HL-60 (cell line): ENCODE measurements around the gene AQP7.
"Not testable (repeated sequence)": the region's sequence is repeated elsewhere in the genome, so short reads cannot be mapped to it uniquely, and the experiment has no call there.

Experiments used
- GABPA ChIP-seq: IDR thresholded peaks from 2 replicates; pipeline ENCODE4 v1.6.1; 2012; ENCODE audit warnings: low read depth
- POLR2AphosphoS5 ChIP-seq: IDR thresholded peaks from 2 replicates; pipeline ENCODE4 v1.6.1; 2012; ENCODE audit warnings: low read depth
- SPI1 ChIP-seq: IDR thresholded peaks from 2 replicates; pipeline ENCODE4 v1.6.1; 2012; ENCODE audit warnings: low read depth, mild to moderate bottlenecking, borderline replicate concordance
- TF ChIP-seq, protein P1 (sequence below): IDR thresholded peaks from one replicate; pipeline ENCODE4 v1.5.1; 2011; ENCODE audit warnings: low read length, control low read depth, inconsistent platforms; ENCODE audit not compliant: insufficient read depth
- TF ChIP-seq, protein P2 (sequence below): IDR thresholded peaks from 2 replicates; pipeline ENCODE4 v1.6.1; 2012; ENCODE audit warnings: low read depth; ENCODE audit not compliant: insufficient replicate concordance

DNA sequence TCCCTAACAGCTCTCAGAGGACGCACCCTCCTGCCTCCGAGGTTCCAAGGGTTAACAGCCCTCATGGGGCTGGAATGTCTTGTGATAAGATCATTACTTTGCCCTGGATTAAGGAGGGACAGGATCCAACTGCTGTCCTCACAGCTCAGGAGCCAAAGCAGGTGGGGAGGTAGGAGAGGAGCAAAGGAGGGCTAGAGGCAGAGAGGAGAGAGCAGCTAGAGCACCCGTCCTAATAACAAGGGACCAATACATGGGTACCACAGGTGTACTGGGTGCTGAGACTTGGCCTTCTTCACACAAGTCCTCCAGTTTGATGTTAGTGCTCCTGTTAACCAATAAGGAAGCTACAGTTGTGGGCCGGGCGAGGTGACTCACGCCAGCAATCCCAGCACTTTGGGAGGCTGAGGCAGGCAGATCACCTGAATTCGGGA lies 9.8 kb downstream of the AQP7 start:
- not testable (repeated sequence) for TF ChIP-seq POLR2AphosphoS5, GABPA, SPI1
- TF ChIP-seq, protein P1, sequence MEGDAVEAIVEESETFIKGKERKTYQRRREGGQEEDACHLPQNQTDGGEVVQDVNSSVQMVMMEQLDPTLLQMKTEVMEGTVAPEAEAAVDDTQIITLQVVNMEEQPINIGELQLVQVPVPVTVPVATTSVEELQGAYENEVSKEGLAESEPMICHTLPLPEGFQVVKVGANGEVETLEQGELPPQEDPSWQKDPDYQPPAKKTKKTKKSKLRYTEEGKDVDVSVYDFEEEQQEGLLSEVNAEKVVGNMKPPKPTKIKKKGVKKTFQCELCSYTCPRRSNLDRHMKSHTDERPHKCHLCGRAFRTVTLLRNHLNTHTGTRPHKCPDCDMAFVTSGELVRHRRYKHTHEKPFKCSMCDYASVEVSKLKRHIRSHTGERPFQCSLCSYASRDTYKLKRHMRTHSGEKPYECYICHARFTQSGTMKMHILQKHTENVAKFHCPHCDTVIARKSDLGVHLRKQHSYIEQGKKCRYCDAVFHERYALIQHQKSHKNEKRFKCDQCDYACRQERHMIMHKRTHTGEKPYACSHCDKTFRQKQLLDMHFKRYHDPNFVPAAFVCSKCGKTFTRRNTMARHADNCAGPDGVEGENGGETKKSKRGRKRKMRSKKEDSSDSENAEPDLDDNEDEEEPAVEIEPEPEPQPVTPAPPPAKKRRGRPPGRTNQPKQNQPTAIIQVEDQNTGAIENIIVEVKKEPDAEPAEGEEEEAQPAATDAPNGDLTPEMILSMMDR: not testable (repeated sequence)
- TF ChIP-seq, protein P2, sequence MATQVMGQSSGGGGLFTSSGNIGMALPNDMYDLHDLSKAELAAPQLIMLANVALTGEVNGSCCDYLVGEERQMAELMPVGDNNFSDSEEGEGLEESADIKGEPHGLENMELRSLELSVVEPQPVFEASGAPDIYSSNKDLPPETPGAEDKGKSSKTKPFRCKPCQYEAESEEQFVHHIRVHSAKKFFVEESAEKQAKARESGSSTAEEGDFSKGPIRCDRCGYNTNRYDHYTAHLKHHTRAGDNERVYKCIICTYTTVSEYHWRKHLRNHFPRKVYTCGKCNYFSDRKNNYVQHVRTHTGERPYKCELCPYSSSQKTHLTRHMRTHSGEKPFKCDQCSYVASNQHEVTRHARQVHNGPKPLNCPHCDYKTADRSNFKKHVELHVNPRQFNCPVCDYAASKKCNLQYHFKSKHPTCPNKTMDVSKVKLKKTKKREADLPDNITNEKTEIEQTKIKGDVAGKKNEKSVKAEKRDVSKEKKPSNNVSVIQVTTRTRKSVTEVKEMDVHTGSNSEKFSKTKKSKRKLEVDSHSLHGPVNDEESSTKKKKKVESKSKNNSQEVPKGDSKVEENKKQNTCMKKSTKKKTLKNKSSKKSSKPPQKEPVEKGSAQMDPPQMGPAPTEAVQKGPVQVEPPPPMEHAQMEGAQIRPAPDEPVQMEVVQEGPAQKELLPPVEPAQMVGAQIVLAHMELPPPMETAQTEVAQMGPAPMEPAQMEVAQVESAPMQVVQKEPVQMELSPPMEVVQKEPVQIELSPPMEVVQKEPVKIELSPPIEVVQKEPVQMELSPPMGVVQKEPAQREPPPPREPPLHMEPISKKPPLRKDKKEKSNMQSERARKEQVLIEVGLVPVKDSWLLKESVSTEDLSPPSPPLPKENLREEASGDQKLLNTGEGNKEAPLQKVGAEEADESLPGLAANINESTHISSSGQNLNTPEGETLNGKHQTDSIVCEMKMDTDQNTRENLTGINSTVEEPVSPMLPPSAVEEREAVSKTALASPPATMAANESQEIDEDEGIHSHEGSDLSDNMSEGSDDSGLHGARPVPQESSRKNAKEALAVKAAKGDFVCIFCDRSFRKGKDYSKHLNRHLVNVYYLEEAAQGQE: not testable (repeated sequence)
